ENCODE measurements around the gene TAAR8.
"Not testable (repeated sequence)": the region's sequence is repeated elsewhere in the genome, so short reads cannot be mapped to it uniquely, and the experiment has no call there.

TAAR8 gene

DNA sequence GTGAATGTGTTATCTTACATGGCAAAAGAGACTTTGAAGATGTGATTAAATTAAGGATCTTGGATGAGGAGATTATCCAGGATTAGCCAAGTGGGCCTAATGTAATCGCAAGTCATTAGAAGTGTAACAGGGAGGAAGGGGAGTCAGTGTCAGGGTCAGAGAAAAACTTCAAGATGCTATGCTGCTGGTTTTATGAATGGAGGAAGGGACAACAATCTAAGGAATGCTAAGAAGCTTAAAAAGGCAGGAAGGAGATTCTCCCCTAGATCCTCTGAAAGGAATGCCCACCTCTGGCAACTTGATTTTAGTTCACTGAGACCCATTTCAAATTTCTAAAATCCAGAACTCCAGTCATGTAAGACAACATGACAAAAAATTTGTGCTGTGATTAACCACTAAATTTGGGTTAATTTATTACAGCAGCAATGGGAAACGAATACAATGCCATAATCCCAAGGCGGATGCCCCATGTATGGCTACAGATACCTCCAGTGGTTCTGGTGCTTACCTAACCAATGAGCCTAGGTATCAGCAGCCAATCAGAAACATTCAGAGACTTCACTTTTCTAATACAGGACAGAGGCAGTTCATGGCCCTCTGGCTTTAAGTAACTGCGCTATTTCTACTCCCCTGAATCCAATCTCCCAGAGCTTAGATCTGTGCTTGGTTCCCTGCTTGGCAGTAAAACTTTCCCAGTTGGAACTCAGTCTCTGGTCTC, 3.6 kb upstream of the TAAR8 start:
- DNase-seq: no peak

DNA sequence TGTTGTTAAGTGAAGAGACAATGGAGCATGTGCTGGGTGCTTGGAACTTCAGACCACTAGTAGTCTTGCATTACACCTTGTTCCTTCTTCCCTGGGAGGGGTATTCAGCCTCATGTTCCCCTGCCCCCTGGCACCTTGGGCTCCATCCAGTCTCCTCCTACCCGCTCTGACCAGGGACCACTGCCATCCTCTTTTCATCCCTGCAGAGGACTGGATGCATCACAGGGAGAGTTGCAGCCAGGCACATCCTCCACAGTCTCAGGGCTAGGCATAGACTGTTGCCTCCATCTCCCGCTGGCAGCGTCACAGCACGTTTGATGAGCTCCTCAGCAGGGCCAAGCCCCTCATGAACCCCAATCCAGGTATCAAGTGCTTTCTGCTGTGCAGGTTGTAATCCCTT, 1.3 kb upstream of the TAAR8 start:
- no peak for DNase-seq

DNA sequence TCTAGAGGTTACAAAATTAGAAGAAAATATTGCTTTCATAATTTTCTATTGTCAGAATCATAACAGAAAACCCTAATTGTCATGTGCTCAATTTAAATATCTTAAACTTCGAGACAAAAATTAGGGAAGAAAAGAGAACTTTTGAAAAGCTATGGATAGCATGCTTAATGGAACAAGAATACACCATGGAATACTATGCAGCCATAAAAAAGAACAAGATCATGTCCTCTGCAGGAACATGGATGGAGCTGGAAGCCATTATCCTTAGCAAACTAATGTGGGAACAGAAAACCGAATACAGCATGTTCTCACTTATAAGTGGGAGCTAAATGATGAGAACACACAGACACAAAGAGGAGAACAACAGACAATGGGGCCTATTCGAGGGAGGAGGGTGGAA, 7.6 kb downstream of the TAAR8 start:
- DNase-seq: not testable (repeated sequence)

DNA sequence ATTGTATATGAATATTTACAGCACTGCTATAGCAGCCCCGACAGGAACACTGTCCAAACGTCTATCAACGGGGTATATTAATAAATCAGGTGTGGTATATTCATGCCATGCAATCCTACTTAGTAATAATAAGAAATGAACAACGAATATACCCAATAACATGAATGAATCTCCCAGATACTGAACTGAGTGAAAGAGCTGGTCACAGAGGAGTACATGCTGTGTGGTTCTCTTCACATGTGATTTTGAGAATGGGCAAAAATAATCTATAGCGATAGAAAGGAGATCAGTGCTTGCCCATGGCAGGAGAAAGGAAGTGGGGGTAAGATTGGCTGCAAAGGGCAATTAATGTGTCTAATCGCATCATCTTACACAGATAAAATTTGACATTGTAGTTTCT, 13.9 kb downstream of the TAAR8 start:
- no peak for DNase-seq

DNA sequence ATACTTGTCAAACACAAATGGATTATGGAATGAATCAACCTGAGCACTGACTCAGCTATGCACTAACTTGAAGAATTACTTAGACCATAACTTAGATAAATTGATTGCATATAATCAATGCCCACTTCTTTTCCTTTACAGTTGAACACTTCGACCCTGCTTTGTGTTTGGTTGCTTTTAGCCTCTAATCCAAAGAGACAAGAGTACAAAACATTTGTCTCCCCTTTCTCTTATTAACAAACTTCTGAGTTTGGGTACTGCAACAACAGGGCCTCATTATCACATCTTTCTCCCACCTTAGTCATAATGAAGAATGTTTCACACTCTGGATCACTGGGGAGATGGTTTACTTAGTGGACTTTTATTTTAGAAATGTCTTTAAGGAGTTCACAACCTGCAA, 15.1 kb downstream of the TAAR8 start:
- no peak for DNase-seq

DNA sequence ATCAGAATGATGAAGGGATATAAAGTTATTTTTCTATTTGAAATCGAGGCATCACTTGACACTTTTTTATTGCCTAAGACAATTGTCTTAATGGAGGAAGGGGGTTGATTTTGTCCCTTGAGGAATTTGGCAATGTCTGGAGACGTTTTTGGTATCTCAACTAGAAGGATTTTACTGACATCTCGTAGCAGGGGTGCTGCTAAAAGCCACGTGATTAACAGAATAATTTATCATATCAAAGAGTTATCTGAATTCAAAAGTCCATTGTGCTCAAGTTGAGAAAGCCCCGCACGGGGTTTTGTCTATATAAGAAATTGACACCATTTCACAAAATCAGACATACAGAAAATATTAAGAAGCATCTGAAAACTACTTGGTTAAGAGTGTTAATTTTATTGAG, 16.1 kb downstream of the TAAR8 start:
- DNase-seq: no peak

DNA sequence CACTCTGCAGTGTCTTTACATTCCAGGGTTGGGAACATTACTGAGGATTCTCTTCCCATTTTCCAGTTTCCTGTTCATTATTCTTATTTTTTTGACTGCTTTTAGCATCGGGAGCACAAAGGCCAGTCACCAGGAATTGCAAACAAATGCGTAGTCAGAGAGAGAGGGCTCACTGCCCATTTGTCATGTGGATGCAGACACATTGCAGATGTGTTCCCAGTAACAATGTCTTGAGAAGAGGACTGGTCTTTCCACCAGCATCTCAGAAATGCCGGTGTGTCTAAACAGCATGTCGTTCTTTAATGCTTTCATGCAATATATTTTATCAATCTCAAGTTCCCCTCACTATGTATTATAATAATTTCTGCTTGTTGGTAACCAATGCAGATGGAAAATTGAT, 16.7 kb downstream of the TAAR8 start:
- no peak for DNase-seq

DNA sequence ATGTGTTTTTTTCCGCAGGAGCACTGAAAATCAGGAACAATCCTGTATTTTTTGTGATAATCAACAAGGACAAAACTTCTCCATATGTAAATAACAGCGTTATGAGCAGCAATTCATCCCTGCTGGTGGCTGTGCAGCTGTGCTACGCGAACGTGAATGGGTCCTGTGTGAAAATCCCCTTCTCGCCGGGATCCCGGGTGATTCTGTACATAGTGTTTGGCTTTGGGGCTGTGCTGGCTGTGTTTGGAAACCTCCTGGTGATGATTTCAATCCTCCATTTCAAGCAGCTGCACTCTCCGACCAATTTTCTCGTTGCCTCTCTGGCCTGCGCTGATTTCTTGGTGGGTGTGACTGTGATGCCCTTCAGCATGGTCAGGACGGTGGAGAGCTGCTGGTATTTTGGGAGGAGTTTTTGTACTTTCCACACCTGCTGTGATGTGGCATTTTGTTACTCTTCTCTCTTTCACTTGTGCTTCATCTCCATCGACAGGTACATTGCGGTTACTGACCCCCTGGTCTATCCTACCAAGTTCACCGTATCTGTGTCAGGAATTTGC, 17.8 kb downstream of the TAAR8 start, which contains the start of gene TAAR6:
Gene TAAR6 (plus strand): TSS at position 102 of the 557 bp plus-strand sequence. CDS start 0 bp downstream, at position 102.
- no peak for DNase-seq

DNA sequence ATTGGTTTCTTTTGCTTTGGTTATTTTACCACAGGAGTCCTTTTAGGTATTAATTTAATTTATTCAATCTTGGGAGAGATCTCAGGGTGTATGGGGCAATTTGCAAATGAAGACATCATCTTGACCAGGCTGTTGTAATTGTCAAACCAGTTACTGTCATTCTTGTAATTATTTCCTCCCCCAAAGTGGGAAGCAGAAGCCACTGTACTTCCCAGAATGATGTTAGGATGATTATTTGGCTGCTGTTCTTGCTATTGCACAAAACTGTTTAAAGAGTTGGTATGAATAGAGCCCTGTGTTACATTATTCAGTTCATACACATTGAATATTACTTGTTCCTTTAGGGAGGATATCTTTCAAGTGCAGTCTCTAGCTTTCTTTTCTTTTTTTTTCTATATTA, 19.3 kb downstream of the TAAR8 start:
- no peak for DNase-seq

DNA sequence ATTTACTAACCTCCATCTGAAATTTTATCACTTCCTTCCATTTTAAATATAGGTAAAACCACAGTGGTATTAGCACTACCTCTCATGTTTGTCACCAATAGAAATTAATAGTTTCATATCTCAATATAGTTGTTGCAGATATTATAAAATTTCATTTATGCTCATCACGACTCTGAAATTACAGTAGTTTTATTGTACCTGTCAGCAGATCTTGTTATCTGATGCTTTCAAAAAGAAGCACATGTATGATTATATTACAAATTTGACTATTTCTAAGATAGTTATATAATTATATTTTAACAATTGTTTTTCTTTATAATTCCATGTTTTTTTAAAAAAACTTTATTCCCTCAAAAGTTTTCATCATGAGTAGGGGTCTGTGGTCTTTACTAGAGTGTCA, 32.2 kb downstream of the TAAR8 start:
- no peak for DNase-seq

DNA sequence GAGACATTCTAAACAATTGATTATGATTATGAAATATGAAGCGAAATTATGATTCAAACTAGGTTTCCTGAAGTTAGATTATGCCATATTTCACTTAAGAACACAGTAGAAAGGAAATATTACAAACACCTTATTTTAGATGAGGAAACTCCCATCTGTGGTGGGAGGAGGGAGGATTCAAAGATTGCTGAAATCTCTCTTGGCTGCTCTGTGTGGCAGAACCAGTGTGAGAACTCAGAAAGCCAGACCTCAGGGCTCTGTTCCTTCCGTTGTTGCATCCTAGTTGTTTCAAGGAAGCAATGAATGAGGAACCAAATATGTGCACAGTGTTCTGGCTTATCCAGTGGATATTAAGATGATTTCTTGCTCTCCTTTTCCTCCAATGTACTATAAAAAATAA, 35.0 kb downstream of the TAAR8 start:
- DNase-seq: no peak

DNA sequence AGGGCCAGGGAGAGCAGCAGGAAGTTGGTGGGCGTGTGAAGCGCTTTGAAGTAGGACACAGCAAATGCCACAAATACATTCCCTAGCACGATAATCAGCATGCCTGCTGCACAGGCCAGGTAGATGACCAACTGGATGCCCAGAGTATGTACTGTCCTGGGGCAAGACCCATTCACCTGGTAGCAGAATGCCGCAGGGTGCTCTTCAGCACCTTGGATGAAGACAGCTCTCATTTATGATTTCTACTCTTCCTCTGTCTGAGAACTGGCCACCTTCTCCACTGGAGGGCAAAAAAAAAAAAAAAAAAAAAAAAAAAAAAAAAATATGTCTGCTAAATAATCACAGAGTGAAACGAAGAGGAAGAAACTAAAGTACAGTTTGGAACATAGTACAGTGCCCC, 37.0 kb downstream of the TAAR8 start, which contains the start of gene TAAR5:
Gene TAAR5 (minus strand): TSS at position 288 of the 400 bp plus-strand sequence. CDS start 55 bp downstream, at position 233.
- DNase-seq: no peak

DNA sequence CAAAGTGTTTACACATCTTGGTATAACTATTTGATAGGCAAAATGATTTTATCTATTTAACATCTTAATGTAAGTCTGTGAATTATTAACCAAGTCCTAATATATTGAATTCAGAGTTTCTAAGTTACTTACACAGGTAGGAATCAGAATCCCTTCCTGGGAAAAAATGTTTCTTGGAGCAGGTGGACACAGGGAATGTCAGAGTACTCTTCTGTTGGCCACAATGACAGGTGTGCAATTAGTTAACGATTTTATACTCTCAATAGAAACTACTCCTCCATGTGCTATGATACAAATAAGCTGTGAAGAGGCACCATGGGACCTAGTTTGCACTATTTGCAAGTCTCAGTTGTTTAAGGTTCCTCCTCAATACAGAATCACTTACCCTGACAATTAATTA, 37.9 kb downstream of the TAAR8 start:
- no peak for DNase-seq

DNA sequence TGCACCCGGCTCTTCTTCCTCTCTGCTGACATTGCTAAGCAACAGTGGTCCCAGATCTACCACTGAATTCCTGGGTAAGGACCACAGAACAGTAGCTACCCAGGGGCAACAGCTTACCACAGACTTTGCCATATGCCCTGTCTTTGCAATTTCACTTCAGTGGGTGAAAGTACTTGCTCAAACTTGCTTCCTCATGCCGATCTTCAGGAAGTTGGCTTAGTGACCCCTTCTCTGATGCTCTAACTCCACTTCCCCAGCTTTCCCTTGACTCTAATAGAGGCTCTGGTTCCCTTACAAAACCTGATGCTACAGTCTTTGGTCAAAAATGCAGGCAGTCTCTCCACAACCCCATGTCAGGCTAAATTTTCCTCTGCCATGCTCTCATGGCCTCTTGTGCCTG, 40.4 kb downstream of the TAAR8 start:
- DNase-seq: no peak

DNA sequence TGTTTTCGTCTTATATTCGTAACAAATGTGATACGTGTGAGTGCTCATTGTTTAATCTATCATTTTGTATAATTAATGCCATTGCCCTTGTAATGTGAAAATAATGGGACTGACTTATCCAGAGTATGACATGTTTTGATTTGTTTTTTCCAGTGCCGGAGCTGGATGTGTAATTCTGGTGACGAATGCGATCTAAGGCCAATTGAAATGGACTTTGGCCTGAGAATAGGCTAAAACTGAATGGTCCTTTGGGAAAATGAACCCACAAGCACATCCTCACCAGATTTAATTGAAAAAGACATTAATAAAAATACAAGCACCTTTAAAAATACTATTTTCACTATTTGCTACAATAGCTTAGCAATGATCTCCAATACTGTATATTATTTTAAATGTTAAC, 43.7 kb downstream of the TAAR8 start:
- DNase-seq: no peak

DNA sequence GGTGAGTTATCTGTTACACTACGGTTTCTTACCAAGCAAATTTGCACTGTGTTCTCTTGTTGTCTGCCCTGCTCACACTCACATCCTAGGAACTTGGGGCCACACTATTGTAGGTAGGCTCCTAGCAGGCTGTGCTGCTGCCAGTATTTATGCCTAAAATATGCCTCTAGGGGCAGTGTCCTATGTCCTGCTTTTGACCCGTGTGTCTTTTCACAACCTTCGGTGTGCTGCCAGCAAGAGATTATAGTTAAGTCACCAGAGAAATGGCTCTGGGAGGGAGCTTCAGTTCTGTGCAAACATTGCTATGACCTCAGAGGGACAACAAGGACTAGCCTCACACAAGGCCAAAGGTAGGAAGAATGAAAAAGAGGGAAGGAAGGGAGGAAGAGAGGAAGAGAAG, 46.0 kb downstream of the TAAR8 start:
- no peak for DNase-seq

DNA sequence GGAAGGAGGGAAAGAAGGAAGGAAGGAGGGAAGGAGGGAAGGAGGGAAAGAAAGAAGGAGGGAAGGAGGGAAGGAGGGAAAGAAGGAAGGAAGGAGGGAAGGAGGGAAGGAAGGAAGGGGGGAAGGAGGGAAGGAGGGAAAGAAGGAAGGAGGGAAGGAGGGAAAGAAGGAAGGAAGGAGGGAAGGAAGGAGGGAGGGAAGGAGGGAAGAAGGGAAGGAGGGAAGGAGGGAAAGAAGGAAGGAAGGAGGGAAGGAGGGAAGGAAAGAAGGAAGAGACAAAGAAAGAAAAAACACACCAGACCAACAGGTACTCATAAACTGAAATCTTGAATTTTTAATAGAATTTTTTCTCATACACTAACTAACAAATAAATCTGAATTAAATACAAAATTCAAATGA, 48.4 kb downstream of the TAAR8 start:
- DNase-seq: not testable (repeated sequence)
